LNCAP (cell line): ENCODE data around the gene HPCAL1.

Source experiments
- TF ChIP-seq, protein P1 (sequence below): fragments of 450-650 bp; IDR thresholded peaks from 2 replicates; pipeline ENCODE4 v1.5.1; 2017; ENCODE audit warnings: mild to moderate bottlenecking

Gene HPCAL1

DNA sequence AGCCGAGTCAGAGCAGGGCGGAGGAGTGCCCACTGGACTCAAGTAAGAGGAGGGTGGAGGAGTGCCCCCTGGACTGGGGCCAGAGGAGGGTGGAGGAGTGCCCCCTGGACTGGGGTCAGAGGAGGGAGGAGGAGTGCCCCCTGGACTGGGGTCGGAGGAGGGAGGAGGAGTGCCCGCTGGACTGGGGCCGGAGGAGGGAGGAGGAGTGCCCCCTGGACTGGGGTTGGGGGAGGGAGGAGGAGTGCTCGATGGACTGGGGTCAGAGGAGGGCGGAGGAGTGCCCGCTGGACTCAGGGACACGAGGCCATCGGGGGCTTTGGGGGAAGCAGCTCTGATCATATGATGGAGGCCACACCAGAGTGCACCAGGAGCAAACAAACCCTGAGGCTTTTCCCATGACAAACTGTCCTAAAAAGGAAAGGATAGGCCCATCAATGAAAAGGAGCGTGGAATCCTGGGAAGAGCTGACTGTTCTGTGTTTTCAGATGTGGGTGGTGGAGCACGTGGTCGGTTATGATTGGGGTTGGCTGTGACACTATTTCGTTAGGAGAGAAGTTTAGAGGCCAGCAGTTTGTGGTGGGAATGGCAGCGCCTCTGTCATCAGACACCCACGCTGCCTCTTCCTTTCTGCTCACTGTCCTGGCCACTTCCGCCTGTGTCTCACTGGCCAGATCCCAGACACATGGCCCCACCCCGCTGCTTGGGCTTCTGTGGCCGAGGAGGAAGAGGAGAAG, 24.5 kb upstream of the HPCAL1 start:
- TF ChIP-seq, protein P1, sequence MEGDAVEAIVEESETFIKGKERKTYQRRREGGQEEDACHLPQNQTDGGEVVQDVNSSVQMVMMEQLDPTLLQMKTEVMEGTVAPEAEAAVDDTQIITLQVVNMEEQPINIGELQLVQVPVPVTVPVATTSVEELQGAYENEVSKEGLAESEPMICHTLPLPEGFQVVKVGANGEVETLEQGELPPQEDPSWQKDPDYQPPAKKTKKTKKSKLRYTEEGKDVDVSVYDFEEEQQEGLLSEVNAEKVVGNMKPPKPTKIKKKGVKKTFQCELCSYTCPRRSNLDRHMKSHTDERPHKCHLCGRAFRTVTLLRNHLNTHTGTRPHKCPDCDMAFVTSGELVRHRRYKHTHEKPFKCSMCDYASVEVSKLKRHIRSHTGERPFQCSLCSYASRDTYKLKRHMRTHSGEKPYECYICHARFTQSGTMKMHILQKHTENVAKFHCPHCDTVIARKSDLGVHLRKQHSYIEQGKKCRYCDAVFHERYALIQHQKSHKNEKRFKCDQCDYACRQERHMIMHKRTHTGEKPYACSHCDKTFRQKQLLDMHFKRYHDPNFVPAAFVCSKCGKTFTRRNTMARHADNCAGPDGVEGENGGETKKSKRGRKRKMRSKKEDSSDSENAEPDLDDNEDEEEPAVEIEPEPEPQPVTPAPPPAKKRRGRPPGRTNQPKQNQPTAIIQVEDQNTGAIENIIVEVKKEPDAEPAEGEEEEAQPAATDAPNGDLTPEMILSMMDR = no peak

DNA sequence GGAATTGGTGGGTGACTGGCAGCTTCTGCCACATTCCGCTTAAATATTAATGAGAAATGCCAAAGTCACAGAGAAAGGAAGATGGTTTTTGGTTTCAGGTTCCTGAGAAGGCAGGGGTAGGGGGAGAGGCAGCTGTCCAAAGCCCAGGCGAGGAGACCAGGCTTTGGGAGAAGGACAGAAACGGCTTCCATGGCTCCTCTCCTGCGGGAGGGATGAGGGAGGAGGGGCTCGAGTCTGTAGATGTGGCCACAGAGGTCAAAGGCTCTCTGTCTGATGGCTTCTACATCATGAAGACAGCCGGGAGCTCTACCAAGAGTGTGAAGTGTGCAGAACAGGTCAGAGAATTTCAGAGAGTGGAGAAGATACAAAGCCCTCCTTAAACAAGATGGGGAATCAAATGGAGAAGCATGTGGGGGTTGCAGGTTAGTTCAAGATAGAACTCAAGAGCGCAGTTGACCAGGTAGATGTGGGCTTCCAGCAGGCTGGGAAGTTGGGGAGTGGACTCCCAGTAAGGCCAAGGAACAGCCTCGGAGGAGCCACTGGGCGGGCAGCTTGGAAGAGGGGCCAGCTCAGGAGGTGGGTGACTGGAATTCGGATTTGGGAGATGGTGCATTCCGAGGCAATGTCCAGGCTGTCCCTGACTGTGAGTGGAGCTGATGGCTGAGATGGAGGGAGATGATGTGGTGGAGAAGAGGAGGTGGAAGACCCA, 23.8 kb upstream of the HPCAL1 start:
- TF ChIP-seq, protein P1 = no peak

DNA sequence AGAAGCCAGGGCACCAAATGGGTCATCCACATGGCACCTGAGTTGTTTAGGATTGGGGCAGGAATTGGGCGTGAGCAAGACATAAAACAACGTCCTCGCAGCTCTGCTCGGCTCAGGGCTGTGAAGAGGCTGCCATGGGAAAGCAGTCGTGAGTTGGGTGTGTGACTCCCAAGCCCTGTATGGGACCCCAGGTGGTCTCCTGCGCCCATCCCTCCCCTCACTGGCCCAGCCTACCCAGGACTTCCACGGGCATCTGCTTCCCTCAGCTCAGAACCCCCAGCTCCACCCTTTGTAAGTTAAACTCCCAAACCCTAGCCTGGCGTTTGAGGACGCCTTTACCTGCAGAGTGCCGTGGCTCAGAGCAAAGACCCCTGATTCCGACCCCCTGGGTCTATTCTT, 23.2 kb upstream of the HPCAL1 start:
- TF ChIP-seq, protein P1 = no peak

DNA sequence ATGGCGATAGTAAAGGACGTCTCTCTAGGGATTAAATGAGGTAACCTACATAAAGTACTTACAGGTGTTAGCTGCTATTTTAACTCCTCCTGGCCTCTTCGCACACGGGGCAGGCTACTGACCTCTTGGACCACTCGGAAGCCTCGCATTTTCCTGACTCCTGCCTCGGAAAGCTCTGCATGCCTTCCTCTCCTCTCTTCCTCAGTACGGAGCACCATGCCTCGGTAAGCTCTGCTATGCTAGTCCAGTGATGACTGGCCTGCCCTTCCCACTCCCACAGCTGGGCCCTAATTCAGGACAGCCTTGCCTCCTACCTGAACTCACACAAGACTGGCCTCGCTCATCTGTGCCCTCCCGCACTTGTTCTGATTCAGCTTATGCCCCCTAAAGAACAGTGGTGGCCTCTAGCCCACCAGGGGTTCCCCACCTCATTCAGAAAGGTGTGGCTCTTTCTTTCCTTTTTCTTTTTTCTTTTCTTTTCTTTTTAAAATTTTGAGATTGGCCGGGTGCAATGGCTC, 22.7 kb upstream of the HPCAL1 start:
- TF ChIP-seq, protein P1 = no peak

DNA sequence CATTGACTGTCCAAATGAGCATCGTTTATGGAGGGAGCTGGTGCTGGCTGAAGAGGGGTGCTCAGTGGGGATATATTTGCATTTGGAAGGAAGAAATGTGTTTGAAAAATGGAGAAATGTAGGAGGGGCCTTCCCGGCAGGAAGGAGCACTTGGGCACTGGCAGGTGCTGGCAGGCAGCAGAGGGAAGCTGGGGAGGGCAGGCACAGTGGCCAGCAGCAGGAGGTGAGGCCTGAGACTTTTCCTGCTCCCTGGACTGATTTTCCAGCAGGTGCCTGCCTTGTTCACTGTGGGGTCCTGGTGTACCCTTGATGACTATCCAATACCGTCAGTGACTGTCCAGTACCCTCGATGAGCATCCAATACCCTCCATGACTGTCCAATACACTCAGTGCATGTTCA, 20.8 kb upstream of the HPCAL1 start:
- TF ChIP-seq, protein P1 = no peak

DNA sequence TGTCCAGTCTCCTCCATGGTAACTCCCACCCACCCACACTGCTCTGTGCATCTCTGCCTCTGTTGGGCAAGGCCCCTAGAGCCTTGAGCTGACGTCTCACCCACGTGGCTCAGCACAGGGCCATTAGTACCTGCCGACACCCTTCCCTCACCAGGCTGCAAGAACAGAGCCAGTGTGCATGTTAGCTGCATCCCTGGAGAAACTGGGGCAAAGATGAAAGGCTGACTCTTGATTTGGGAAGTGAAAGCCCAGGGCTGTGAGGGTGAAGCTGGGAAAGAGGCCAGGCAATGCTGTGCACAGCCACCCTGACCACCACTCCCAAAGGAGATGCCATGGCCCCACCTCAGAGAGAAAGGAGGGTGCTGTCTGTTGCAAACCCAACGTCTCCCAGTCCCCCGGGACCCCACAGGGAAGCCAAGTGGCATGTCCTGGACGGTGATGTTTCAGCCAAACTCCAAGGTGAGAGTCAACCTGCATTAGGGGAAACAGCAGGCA, 20.0 kb upstream of the HPCAL1 start:
- TF ChIP-seq, protein P1 = no peak

DNA sequence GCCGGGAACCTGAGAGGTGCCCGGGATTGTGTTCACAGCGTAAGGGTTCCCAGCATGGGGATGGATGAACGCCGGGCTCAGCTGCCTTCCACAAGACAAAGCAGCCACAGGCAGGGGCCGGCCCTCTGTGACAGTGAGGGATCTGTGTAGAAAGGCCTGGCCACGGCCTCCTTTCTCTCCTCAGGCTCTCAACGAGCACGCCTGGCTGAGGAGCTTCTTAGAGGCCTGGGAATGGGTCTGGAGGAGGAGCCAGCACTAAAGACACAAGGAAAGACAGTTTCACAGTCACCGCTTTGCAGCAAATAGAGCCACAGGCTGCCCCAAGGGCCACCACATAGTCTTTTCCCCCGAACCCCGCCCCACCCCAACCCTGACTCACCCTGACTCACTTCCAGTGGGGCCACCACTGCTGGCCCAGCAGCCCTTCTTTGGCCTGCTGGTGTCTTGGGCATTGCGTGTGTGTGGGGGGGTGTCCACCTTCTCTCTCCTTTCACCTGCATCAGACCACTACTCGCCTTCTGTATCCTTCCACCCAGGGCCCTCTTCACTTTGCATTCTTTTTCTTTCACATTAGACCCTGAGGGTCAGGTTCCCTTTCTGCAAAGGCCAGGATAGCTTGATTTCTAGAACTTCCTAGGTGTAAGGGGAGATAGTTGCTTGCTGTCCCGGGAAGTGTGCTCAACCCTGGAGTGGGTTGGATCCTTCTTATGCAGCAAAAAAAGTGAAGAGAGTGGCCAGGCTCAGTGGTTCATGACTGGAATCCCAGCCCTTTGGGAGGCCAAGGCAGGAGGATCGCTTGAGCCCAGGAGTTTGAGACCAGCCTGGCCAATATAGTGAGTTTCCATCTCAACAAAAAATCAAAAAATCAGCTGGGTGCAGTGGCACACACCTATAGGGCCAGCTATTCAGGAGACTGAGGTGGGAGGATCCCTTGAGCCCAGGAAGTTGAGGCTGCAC, 19.3 kb upstream of the HPCAL1 start:
- TF ChIP-seq, protein P1 = no peak
